Measurements from ENCODE around the gene DNMBP.

DNA sequence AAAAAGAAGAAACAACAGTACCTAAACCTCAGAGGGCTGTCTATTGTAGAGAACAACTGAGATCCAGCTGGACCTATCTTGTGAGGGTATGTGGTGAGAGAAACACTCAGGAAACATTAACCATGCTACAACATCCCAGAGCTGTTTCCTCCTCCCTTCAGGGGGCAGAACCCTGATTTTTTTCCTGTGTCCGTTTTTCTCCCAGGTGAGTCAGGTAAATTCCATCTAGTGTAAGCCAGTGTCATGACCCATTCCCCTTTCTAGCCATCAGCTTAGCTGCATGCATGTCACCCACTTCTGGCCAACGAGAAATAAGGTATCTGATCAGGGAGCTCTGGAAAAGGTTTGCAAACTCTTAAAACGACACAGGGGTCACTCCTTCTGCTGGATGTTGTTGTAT is 103.8 kb downstream of the DNMBP start:
- no peak for TF ChIP-seq ZNF384 (IDR thresholded peaks at IDR 0.05)
- no peak for TF ChIP-seq FOXM1 (IDR thresholded peaks at IDR 0.05; ENCODE audit: borderline replicate concordance)
- no peak for TF ChIP-seq ELF4 (IDR thresholded peaks at IDR 0.05)
- TF ChIP-seq HDGF (IDR thresholded peaks at IDR 0.05; ENCODE audit: borderline replicate concordance), result no peak
- no peak for TF ChIP-seq NFRKB (IDR thresholded peaks at IDR 0.05)
- no peak for TF ChIP-seq SP1 (IDR thresholded peaks at IDR 0.05)
- no peak for TF ChIP-seq PKNOX1 (IDR thresholded peaks at IDR 0.05)
- no peak for TF ChIP-seq SUZ12 (IDR thresholded peaks at IDR 0.05)
- TF ChIP-seq TARDBP (IDR thresholded peaks at IDR 0.05), result no peak
- no peak for TF ChIP-seq CTBP1 (IDR thresholded peaks at IDR 0.05; ENCODE audit: borderline replicate concordance)
- TF ChIP-seq BHLHE40 (IDR thresholded peaks at IDR 0.05; ENCODE audit: borderline replicate concordance), result no peak
- TF ChIP-seq FOXA1 (IDR thresholded peaks at IDR 0.05), result no peak
- no peak for TF ChIP-seq LEF1 (IDR thresholded peaks at IDR 0.05; ENCODE audit: borderline replicate concordance)

Data from HEK293T (cell line).